Smooth muscle cell of bladder (primary cell): ENCODE data around the gene INHBC. TPM values are rescaled to one million over a fixed set of nuclear protein-coding genes. Genes with fewer than 3 reads are reported as not detected.

Experiments used
- total RNA-seq: library from RNA; depleted of rRNA; stranded (reverse); fragments of >200 nt; gene quantifications from 2 replicates; pipeline ENCODE4 v1.2.3, GENCODE V29; 2014

The INHBC gene, protein sequence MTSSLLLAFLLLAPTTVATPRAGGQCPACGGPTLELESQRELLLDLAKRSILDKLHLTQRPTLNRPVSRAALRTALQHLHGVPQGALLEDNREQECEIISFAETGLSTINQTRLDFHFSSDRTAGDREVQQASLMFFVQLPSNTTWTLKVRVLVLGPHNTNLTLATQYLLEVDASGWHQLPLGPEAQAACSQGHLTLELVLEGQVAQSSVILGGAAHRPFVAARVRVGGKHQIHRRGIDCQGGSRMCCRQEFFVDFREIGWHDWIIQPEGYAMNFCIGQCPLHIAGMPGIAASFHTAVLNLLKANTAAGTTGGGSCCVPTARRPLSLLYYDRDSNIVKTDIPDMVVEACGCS
- not detected in 2 replicates for total RNA-seq

GRCh38 chr12:57434517-57435223 is at the start of gene INHBC:
Gene INHBC (plus strand): TSS chr12:57434784. CDS start chr12:57434887, 103 bp downstream.

GRCh38 chr12:57430931-57431566 is 3.5 kb upstream of the INHBC start, which contains the start of gene R3HDM2:
Gene R3HDM2 (minus strand): TSS chr12:57431043. CDS start chr12:57310428, 120,615 bp downstream.

GRCh38 chr12:57454566-57455373 is 20.2 kb downstream of the INHBC start, which contains the start of gene INHBE:
Gene INHBE (plus strand): TSS chr12:57455307. CDS start chr12:57455537, 230 bp downstream.

GRCh38 chr12:57459750-57460467 is 25.3 kb downstream of the INHBC start, which contains the start of gene GLI1:
Gene GLI1 (plus strand): TSS chr12:57459785. CDS start chr12:57463692, 3,907 bp downstream.

GRCh38 chr12:57479376-57480115 is 45.0 kb downstream of the INHBC start, which contains the start of gene ARHGAP9:
Gene ARHGAP9 (minus strand): TSS chr12:57479866. CDS start chr12:57479406, 460 bp downstream.

GRCh38 chr12:57487597-57488401 is 53.2 kb downstream of the INHBC start, which contains the start of gene MARS1:
Gene MARS1 (plus strand): TSS chr12:57488068. CDS start chr12:57488091, 23 bp downstream.

Other genes starting within 250 kb of the INHBC start
- 0.28 and 0.65 TPM in 2 replicates for gene NXPH4, start 218.0 kb upstream of the INHBC start, total RNA-seq
- gene SHMT2, start 205.1 kb upstream of the INHBC start, total RNA-seq: 223 and 313 TPM in 2 replicates
- 0.14 and 0.37 TPM in 2 replicates for gene STAC3, start 183.6 kb upstream of the INHBC start, total RNA-seq
- gene R3HDM2, start 3.7 kb upstream of the INHBC start, total RNA-seq: 8.0 and 9.0 TPM in 2 replicates
- gene INHBE, start 20.5 kb downstream of the INHBC start, total RNA-seq: 9.0 and 12.7 TPM in 2 replicates
- gene GLI1, start 25.0 kb downstream of the INHBC start, total RNA-seq: 0.18 and 0.71 TPM in 2 replicates
- gene ARHGAP9, start 45.1 kb downstream of the INHBC start, total RNA-seq: 0.09 and 0.28 TPM in 2 replicates
- 181 and 241 TPM in 2 replicates for gene MARS1, start 53.3 kb downstream of the INHBC start, total RNA-seq
- gene DDIT3, start 85.7 kb downstream of the INHBC start, total RNA-seq: 70.8 and 124 TPM in 2 replicates
- gene MBD6, start 88.0 kb downstream of the INHBC start, total RNA-seq: 3.6 and 5.5 TPM in 2 replicates
- gene DCTN2, start 112.4 kb downstream of the INHBC start, total RNA-seq: 68.8 and 71.7 TPM in 2 replicates
- gene KIF5A, start 115.3 kb downstream of the INHBC start, total RNA-seq: 0.09 and 0.14 TPM in 2 replicates
- gene PIP4K2C, start 156.4 kb downstream of the INHBC start, total RNA-seq: 8.6 and 8.8 TPM in 2 replicates
- 8.8 and 11.5 TPM in 2 replicates for gene DTX3, start 170.0 kb downstream of the INHBC start, total RNA-seq
- gene ARHGEF25, start 176.7 kb downstream of the INHBC start, total RNA-seq: 22.3 and 40.6 TPM in 2 replicates
- gene B4GALNT1, start 198.4 kb downstream of the INHBC start, total RNA-seq: 0.55 and 0.85 TPM in 2 replicates